ENCODE data around the gene FITM2. TPM values are rescaled to one million over a fixed set of nuclear protein-coding genes. Genes with fewer than 3 reads are reported as not detected.

Gene FITM2
- total RNA-seq, 8 experiments from 2014 or later: 3.7 to 13.5 (median 5.4) TPM

DNA sequence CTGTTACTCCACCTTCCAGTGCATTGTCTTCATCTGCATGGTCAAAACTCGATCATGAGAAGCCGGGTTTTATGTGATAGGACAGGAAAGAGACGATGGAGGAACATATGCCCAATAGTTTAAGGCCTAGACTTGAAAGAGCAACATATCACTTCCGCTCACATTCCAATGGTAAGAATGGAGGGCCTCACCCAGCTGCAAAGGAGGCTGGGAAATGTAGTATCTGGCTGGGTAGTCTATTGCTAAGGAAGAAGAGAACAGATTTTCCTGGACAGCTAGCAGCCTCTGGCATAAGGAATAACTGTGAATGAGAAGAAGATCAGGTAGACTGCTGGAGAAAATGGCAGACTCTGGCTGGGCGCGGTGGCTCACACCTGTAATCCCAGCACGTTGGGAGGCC lies 19.2 kb downstream of the FITM2 start:
- no peak for ATAC-seq (replicated peaks in 6 of 8)
- in situ Hi-C loops (cut with MboI; ENCODE audit: low pct_unique_long_range_greater_than_20kb in 2 of 9, low sequenced_read_pairs in 9 of 9, unreplicated experiment in 9 of 9): no loop called here

DNA sequence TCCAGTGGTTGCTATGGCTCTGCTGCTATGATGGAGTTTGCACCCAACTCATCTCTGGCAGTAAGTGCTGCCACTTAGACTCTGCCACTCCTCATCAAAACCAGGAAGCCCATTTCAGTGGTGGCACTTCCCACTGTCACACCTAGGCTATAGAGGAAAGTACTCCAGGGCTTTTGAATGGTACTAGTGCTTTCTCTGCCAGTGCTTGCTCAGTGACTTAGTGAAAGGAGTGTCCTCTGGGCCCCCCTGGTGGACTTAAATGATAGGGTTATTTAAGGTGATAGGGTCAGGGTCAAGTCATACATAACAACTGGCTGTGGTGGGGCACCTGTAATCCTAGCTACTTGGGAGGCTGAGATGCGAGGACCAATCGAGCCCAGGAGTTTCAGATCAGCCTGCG lies 22.8 kb downstream of the FITM2 start:
- ATAC-seq (replicated peaks in 6 of 8): no peak
- H3K4me3 ChIP-seq: no peak overlapping the region
- WGBS, 10 experiments: 60 to 100% (median 85%) methylated on average over 1 to 3 of the region's 3 CpGs; no CpG with 5 or more reads in 5 of the 10 experiments
- no peak overlapping the region for H3K27ac ChIP-seq
- in situ Hi-C loops (cut with MboI; ENCODE audit: low pct_unique_long_range_greater_than_20kb in 2 of 9, low sequenced_read_pairs in 9 of 9, unreplicated experiment in 9 of 9): no loop called here
- H3K4me1 ChIP-seq (replicated peaks in 1 of 2): no peaks in the 10 kb centered on the region

More for the DNA sequence above, 19.2 kb downstream of the FITM2 start:
- no peak overlapping the region for H3K4me3 ChIP-seq
- WGBS, 10 experiments: 40 to 92% (median 85%) methylated on average over 1 to 6 of the region's 7 CpGs; no CpG with 5 or more reads in 3 of the 10 experiments
- H3K27ac ChIP-seq: no peak overlapping the region
- H3K4me1 ChIP-seq (replicated peaks in 1 of 2): no peaks in the 10 kb centered on the region

GRCh38 chr20:44287272-44288097 lies 23.5 kb downstream of the FITM2 start:
- Histone ChIP-seq H3K27ac (no peak overlapping the region), H3K4me1 (replicated peaks in 1 of 2) (no peaks in the 10 kb centered on the region), H3K4me3 (no peak overlapping the region)
- WGBS, 10 experiments: 57 to 83% (median 78%) methylated on average over 1 to 4 of the region's 5 CpGs; no CpG with 5 or more reads in 2 of the 10 experiments
- in situ Hi-C loops (cut with MboI; ENCODE audit: low pct_unique_long_range_greater_than_20kb in 2 of 9, low sequenced_read_pairs in 9 of 9, unreplicated experiment in 9 of 9): no loop called here
- no peak for ATAC-seq (replicated peaks in 6 of 8)

- Histone ChIP-seq H3K27ac (no peak overlapping the region), H3K4me3 (no peak overlapping the region), H3K4me1 (replicated peaks in 1 of 2) (no peaks in the 10 kb centered on the region)
- ATAC-seq (replicated peaks in 6 of 8): no peak
- in situ Hi-C loops (cut with MboI; ENCODE audit: low pct_unique_long_range_greater_than_20kb in 2 of 9, low sequenced_read_pairs in 9 of 9, unreplicated experiment in 9 of 9): no loop called here
- 0 to 100% (median 67%) methylated on average over 1 of the region's 1 CpG; no CpG with 5 or more reads in 4 of the 10 experiments for WGBS, 10 experiments
Observed at GRCh38 chr20:44284032-44284431, 27.0 kb downstream of the FITM2 start.

DNA sequence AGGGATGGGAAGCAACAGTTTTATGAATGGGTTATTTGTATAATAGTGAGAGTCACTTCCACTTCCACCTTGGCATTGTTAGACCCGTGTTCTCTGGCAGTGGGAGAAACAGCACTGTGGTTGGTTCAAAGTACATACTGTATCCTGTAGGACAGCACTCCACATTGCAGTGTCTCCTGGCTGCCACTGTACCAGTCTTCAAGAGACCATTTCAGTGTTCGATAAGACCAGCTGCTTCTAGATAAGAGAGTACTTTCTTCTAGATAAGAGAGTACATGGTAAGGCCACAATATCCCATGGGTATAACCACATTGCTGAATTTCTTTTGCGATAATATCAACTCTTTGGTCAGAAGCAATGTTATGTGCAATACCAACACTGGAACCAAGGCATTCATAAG lies 28.8 kb downstream of the FITM2 start:
- ATAC-seq (replicated peaks in 6 of 8): no peak
- in situ Hi-C loops (cut with MboI; ENCODE audit: low pct_unique_long_range_greater_than_20kb in 2 of 9, low sequenced_read_pairs in 9 of 9, unreplicated experiment in 9 of 9): no loop called here
- 40 to 100% (median 90%) methylated on average over 1 to 3 of the region's 3 CpGs; no CpG with 5 or more reads in 1 of the 10 experiments for WGBS, 10 experiments
- no peak overlapping the region for H3K4me3 ChIP-seq
- no peak overlapping the region for H3K27ac ChIP-seq
- H3K4me1 ChIP-seq (replicated peaks in 1 of 2): no peaks in the 10 kb centered on the region

GRCh38 chr20:44280387-44280786 lies 30.6 kb downstream of the FITM2 start:
- ATAC-seq (replicated peaks in 6 of 8): no peak
- Histone ChIP-seq H3K4me1 (replicated peaks in 1 of 2) (no peaks in the 10 kb centered on the region), H3K4me3 (no peak overlapping the region), H3K27ac (no peak overlapping the region)
- WGBS, 10 experiments: 75 to 100% (median 100%) methylated on average over 1 to 2 of the region's 2 CpGs; no CpG with 5 or more reads in 1 of the 10 experiments
- in situ Hi-C loops (cut with MboI; ENCODE audit: low pct_unique_long_range_greater_than_20kb in 2 of 9, low sequenced_read_pairs in 9 of 9, unreplicated experiment in 9 of 9): no loop called here

DNA sequence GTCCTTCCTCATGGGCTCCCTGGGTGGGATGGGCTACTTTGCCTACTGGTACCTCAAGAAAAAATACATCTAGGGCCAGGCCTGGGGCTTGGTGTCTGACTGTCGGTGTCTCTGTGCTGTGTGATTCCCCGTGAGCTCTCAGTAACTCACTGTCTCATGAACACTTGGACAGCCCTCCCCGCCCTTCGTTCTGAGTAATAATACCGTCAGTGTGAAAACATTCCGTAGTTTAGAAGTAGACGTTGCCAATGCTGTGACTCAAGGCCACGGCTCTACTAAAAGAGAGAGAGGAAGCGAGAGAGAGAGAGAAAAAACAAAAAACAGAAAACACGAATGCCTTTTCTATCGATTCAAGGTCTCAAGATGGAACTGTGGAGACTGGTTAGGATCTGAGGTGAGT lies 31.8 kb downstream of the FITM2 start:
- Histone ChIP-seq H3K4me3 (no peak overlapping the region), H3K4me1 (replicated peaks in 1 of 2) (no peaks in the 10 kb centered on the region), H3K27ac (no peak overlapping the region)
- WGBS, 10 experiments: 15 to 98% (median 85%) methylated on average over 2 to 9 of the region's 11 CpGs; no CpG with 5 or more reads in 1 of the 10 experiments
- ATAC-seq (replicated peaks in 6 of 8): peak in 1 of 8 experiments; percentile 83
- in situ Hi-C loops (cut with MboI; ENCODE audit: low pct_unique_long_range_greater_than_20kb in 2 of 9, low sequenced_read_pairs in 9 of 9, unreplicated experiment in 9 of 9): no loop called here

GRCh38 chr20:44274303-44275017 lies 36.5 kb downstream of the FITM2 start:
- ATAC-seq (replicated peaks in 6 of 8): no peak
- in situ Hi-C loops (cut with MboI; ENCODE audit: low pct_unique_long_range_greater_than_20kb in 2 of 9, low sequenced_read_pairs in 9 of 9, unreplicated experiment in 9 of 9): no loop called here
- Histone ChIP-seq H3K27ac (no peak overlapping the region), H3K4me1 (replicated peaks in 1 of 2) (no peaks in the 10 kb centered on the region), H3K4me3 (no peak overlapping the region)
- 40 to 90% (median 73%) methylated on average over 2 to 10 of the region's 11 CpGs; no CpG with 5 or more reads in 2 of the 10 experiments for WGBS, 10 experiments

DNA sequence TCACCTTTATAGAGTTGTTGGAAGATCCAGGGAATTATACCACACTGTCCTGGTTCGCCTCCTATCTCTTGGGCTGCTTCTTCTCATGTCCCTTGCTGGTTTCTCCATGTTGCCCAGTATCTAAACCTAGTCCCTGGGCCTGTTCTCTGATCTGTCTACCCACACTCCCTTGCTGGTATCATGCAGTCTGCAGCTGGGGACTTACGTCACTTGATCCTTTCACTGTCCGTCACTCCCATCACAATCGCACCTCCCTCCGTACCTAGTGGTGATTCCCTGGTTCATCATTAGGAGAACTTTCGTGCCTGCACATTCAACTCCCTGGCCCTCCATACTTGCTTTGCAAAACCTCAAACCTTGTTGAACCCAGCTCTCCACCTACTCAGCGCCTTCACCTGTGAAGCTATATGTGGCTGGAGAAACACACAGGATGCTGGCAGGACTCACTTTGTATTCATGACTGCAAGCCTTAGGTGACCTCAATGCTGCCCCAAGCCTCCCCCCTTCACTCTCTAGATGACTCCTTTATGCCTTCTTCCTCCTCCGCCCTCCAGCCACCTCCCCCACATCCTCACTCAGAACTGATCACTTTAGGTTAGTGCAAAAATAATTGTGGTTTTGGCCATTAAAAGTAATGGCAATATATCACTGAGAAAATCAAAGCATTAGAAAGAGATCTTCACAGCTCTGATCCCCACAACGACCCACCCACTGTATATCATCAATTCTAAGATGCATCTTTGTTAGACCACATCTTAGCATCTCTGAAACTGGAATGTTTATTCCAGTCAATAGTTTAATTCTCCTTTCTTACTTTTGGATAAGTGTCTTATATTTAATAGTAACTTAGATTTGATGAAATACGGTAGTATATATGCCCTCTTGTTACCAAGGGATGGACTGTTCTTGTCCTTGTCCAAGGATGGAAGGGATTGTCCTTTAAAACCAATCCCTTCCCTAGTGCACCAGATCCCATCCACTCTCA lies 37.5 kb downstream of the FITM2 start:
- WGBS, 10 experiments: 20 to 100% (median 86%) methylated on average over 1 to 8 of the region's 10 CpGs
- H3K27ac ChIP-seq: no peak overlapping the region
- no peaks in the 10 kb centered on the region for H3K4me1 ChIP-seq (replicated peaks in 1 of 2)
- no peak overlapping the region for H3K4me3 ChIP-seq
- in situ Hi-C loops (cut with MboI; ENCODE audit: low pct_unique_long_range_greater_than_20kb in 2 of 9, low sequenced_read_pairs in 9 of 9, unreplicated experiment in 9 of 9): no loop called here
- ATAC-seq (replicated peaks in 6 of 8): no peak

- Histone ChIP-seq H3K27ac (no peak overlapping the region), H3K4me1 (replicated peaks in 1 of 2) (no peaks in the 10 kb centered on the region), H3K4me3 (no peak overlapping the region)
- in situ Hi-C loops (cut with MboI; ENCODE audit: low pct_unique_long_range_greater_than_20kb in 2 of 9, low sequenced_read_pairs in 9 of 9, unreplicated experiment in 9 of 9): no loop called here
- peak in 1 of 8 experiments; percentile 18 for ATAC-seq (replicated peaks in 6 of 8)
- 17 to 77% (median 63%) methylated on average over 1 to 8 of the region's 14 CpGs; no CpG with 5 or more reads in 2 of the 10 experiments for WGBS, 10 experiments
Observed at GRCh38 chr20:44271915-44272663, 38.9 kb downstream of the FITM2 start.

DNA sequence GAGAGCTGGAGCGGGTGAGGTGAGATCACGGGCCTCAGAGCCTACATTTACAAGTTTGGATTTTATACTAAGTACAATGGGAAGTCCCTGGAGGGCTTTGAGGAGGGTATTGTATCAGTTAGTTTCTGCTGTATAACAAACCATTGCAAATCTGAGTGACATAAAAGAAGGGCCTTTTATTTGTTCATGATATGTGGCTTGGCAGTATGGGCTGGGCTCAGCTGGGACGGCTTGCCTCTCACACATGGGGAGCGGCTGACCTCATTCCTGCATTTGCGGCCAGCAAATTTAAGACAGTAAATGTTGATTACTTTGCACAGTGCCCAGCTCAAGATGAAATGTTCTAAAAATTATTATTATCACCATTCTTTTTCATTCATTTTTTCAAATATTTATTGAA lies 42.2 kb downstream of the FITM2 start:
- in situ Hi-C loops (cut with MboI; ENCODE audit: low pct_unique_long_range_greater_than_20kb in 2 of 9, low sequenced_read_pairs in 9 of 9, unreplicated experiment in 9 of 9): no loop called here
- WGBS, 10 experiments: 69 to 100% (median 91%) methylated on average over 1 to 5 of the region's 5 CpGs; no CpG with 5 or more reads in 2 of the 10 experiments
- ATAC-seq (replicated peaks in 6 of 8): no peak

DNA sequence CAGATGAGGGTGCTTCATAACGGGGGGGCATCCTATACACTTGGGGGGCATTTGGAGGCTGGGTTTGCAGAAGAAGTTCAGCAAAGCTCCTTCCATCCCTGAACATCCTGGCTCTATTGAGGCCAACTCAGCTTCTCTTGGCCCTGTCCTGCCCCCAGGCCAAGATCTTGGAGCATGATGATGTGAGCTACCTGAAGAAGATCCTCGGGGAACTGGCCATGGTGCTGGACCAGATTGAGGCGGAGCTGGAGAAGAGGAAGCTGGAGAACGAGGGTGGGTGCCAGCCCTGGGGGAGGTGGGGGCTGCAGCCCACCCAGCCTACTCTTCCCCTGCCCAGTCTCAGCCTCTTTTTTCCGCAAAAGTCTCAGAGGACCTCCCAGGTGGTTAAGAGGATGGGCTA lies 46.7 kb downstream of the FITM2 start:
- in situ Hi-C loops (cut with MboI; ENCODE audit: low pct_unique_long_range_greater_than_20kb in 2 of 9, low sequenced_read_pairs in 9 of 9, unreplicated experiment in 9 of 9): no loop called here
- no peak for ATAC-seq (replicated peaks in 6 of 8)
- 60 to 75% methylated on average over 1 to 4 of the region's 5 CpGs; no CpG with 5 or more reads in 8 of the 10 experiments for WGBS, 10 experiments
- no peak overlapping the region for H3K27ac ChIP-seq
- H3K4me3 ChIP-seq: no peak overlapping the region
- no peaks in the 10 kb centered on the region for H3K4me1 ChIP-seq (replicated peaks in 1 of 2)

More for the DNA sequence above, 42.2 kb downstream of the FITM2 start:
- no peak overlapping the region for H3K27ac ChIP-seq
- no peak overlapping the region for H3K4me3 ChIP-seq
- no peaks in the 10 kb centered on the region for H3K4me1 ChIP-seq (replicated peaks in 1 of 2)
